ENCODE measurements around the gene STX16. TPM values are rescaled to one million over a fixed set of nuclear protein-coding genes. Genes with fewer than 3 reads are reported as not detected.

The STX16 gene
- total RNA-seq, 1 experiment from 2014 or later, result 89.1 TPM

GRCh38 chr20:58613061-58613854 is 37.8 kb upstream of the STX16 start (continued):
- TF ChIP-seq AR (CRISPR knock-in tag; IDR thresholded peaks at IDR 0.05), result no peak
- TF ChIP-seq, protein P1, sequence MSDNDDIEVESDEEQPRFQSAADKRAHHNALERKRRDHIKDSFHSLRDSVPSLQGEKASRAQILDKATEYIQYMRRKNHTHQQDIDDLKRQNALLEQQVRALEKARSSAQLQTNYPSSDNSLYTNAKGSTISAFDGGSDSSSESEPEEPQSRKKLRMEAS (CRISPR knock-in tag; IDR thresholded peaks at IDR 0.05), result no peak
- no peak for TF ChIP-seq ATF1 (CRISPR knock-in tag; IDR thresholded peaks at IDR 0.05)
- TF ChIP-seq NFYB (CRISPR knock-in tag; conservative IDR thresholded peaks at IDR 0.05; ENCODE audit: low read depth), result no peak
- TF ChIP-seq ARID4B (CRISPR knock-in tag; IDR thresholded peaks at IDR 0.05; ENCODE audit: borderline replicate concordance), result no peak
- no peak for TF ChIP-seq ZBTB21 (CRISPR knock-in tag; IDR thresholded peaks at IDR 0.05; ENCODE audit: borderline replicate concordance)
- TF ChIP-seq, protein P2, sequence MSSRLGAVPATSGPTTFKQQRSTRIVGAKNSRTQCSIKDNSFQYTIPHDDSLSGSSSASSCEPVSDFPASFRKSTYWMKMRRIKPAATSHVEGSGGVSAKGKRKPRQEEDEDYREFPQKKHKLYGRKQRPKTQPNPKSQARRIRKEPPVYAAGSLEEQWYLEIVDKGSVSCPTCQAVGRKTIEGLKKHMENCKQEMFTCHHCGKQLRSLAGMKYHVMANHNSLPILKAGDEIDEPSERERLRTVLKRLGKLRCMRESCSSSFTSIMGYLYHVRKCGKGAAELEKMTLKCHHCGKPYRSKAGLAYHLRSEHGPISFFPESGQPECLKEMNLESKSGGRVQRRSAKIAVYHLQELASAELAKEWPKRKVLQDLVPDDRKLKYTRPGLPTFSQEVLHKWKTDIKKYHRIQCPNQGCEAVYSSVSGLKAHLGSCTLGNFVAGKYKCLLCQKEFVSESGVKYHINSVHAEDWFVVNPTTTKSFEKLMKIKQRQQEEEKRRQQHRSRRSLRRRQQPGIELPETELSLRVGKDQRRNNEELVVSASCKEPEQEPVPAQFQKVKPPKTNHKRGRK (CRISPR knock-in tag; IDR thresholded peaks at IDR 0.05; ENCODE audit: borderline replicate concordance), result no peak
- TF ChIP-seq ZNF671 (CRISPR knock-in tag; IDR thresholded peaks at IDR 0.05), result no peak
- TF ChIP-seq ZNF138 (CRISPR knock-in tag; conservative IDR thresholded peaks at IDR 0.05), result no peak

- POLR2A ChIA-PET, result no interaction called here
- CTCF ChIA-PET, result no interaction called here
These were observed 36.7 kb upstream of the STX16 start for GRCh38 chr20:58614366-58614765.

More at GRCh38 chr20:58614366-58614765, 36.7 kb upstream of the STX16 start:
- H3K9me3 Mint-ChIP-seq, result peaks cover 21% of the 10 kb centered on the region
- H3K4me3 Mint-ChIP-seq, result no peak overlapping the region
- no peak for TF ChIP-seq AR (CRISPR knock-in tag; IDR thresholded peaks at IDR 0.05)
- 0 out of 2 replicates have a peak, but pooled peaks have one; percentile 22 for TF ChIP-seq ZNF121 (CRISPR knock-in tag; IDR thresholded peaks at IDR 0.05)
- ATAC-seq, result no peak
- peaks cover 33% of the 10 kb centered on the region for H3K27me3 Mint-ChIP-seq (ENCODE audit: low read depth)
- no peak overlapping the region for H3K27ac Mint-ChIP-seq
- H3K4me1 Mint-ChIP-seq, result peaks cover 17% of the 10 kb centered on the region
- DNase-seq (ENCODE audit: low spot score), result no peak
- H3K36me3 Mint-ChIP-seq, result peaks cover 18% of the 10 kb centered on the region

All from WTC11 (cell line).